BLaER1 (cell line): ENCODE results near the gene TMEM254.
"Not testable (repeated sequence)": the region's sequence is repeated elsewhere in the genome, so short reads cannot be mapped to it uniquely, and the experiment has no call there.

Experiments
- H3K27ac ChIP-seq: shearing (Covaris generic); formaldehyde crosslinking; 2 replicates; pipeline ENCODE4 v1.8.1; 2022
- H3K27me3 ChIP-seq: shearing (Covaris generic); formaldehyde crosslinking; 2 replicates; pipeline ENCODE4 v1.8.1; 2022
- H3K36me3 ChIP-seq: shearing (Covaris generic); formaldehyde crosslinking; 2 replicates; pipeline ENCODE4 v1.8.1; 2022
- H3K4me1 ChIP-seq: shearing (Covaris generic); formaldehyde crosslinking; 2 replicates; pipeline ENCODE4 v1.8.1; 2022
- H3K4me2 ChIP-seq: shearing (Covaris generic); formaldehyde crosslinking; 2 replicates; pipeline ENCODE4 v1.8.1; 2022
- H3K4me3 ChIP-seq: shearing (Covaris generic); formaldehyde crosslinking; 2 replicates; pipeline ENCODE4 v1.8.1; 2022
- H3K9ac ChIP-seq: shearing (Covaris generic); formaldehyde crosslinking; 2 replicates; pipeline ENCODE4 v1.8.1; 2022
- H3K9me3 ChIP-seq: shearing (Covaris generic); formaldehyde crosslinking; 2 replicates; pipeline ENCODE4 v1.8.1; 2022
- H4K20me1 ChIP-seq: shearing (Covaris generic); formaldehyde crosslinking; 2 replicates; pipeline ENCODE4 v1.8.1; 2022
- Cebpa-rat ChIP-seq: shearing (Covaris generic); IDR thresholded peaks from 2 replicates; pipeline ENCODE4 v1.8.1; 2022

TMEM254 gene

DNA sequence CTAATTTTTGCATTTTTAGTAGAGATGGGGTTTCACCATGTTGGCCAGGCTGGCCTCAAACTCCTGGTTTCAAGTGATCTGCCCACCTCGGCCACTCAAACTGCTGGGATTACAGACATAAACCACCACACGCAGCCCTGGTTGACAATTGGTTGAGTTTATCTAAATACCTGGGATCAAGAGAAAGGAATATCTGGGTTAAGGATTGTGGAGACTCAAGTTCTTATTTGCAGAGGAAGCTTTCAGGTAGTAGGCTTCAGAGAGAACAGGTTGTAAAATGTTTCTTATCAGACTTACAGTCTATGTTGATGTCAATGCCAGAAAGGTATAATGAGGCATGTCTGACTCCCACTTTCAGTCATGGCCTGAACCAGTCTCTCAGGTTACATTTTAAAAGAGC is 5.9 kb upstream of the TMEM254 start:
- Histone ChIP-seq H3K9me3 (peaks cover 19% of the 10 kb centered on the region), H3K9ac (no peak overlapping the region), H3K4me3 (no peak overlapping the region), H3K27me3 (no peaks in the 10 kb centered on the region), H3K27ac (no peak overlapping the region), H3K36me3 (no peaks in the 10 kb centered on the region), H4K20me1 (no peaks in the 10 kb centered on the region), H3K4me2 (no peak overlapping the region), H3K4me1 (peaks cover 2% of the 10 kb centered on the region)
- no peak for TF ChIP-seq Cebpa-rat

DNA sequence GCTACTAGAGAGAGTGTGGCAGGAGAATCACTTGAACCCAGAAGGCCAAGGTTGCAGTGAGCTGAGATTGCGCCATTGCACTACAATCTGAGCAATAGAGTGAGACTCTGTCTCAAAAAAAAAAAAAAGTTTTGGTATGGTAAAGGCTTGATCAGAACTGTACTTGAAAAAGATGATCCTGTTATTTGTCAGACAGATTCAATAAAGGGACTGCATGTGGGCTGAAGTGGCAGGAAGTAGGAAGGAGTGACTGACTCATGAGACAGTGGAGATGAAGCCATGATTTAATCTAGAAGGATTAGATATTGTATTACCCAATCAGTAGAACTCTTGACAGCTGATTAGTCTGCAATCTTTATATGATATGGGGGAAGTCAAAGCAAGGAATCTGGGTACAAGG is 2.7 kb upstream of the TMEM254 start:
- Histone ChIP-seq H3K9ac (no peak overlapping the region), H4K20me1 (no peaks in the 10 kb centered on the region), H3K4me1 (peaks cover 16% of the 10 kb centered on the region), H3K27ac (no peak overlapping the region), H3K27me3 (no peaks in the 10 kb centered on the region), H3K36me3 (no peaks in the 10 kb centered on the region), H3K9me3 (no peaks in the 10 kb centered on the region), H3K4me2 (no peak overlapping the region), H3K4me3 (no peak overlapping the region)
- TF ChIP-seq Cebpa-rat, result no peak

DNA sequence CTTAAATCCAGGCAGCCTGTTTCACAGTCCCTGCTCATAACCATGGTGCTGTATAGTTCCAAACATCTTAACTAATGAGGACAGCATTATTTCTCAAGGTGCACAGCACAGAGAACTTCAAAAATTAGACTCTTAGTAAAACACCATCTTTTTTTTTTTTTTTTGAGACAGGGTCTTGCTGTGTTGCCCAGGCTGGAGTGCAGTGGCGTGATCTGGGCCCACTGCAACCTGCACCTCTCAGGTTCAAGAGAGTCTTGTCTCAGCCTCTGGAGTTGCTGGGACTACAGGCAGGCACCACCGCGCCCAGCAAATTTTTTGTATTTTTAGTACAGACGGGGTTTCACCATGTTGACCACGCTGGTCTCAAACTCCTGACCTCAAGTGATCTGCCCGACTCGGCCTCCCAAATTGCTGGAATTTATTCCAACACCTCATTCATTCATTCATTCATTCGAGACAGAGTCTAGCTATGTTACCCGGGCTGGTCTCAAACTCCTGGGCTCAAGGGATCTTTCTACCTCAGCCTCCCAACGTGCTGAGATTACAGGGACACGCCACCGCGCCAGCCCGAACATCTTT is 507 bp upstream of the TMEM254 start:
- Histone ChIP-seq H3K27ac (peak overlapping the region; percentile 71), H4K20me1 (no peaks in the 10 kb centered on the region), H3K9me3 (no peaks in the 10 kb centered on the region), H3K27me3 (no peaks in the 10 kb centered on the region), H3K4me1 (peaks cover 16% of the 10 kb centered on the region), H3K9ac (peak overlapping the region; percentile 78), H3K4me3 (peak overlapping the region; percentile 74), H3K4me2 (peak overlapping the region; percentile 89), H3K36me3 (no peaks in the 10 kb centered on the region)
- TF ChIP-seq Cebpa-rat, result no peak

DNA sequence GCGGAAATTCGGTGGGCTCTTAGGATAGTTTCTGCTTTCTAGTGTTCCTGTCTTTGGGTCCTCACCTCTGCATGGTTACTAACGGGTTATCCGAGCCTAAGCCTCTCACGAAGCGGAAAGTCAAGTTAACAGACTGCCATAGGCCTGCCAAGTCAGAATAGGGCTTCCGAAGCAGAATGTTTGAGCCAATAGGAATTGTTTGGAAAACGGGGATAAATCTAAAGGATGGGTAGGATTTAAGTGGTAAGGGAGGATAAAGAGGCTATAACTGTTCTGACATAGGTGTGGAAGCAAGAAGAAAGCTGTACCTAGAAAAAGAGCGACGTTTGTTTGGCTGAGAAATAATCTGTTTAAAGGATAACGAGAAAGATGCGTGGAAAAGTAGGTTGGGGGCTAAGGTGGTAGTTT is 851 bp downstream of the TMEM254 start:
- H4K20me1 ChIP-seq, result no peaks in the 10 kb centered on the region
- no peaks in the 10 kb centered on the region for H3K27me3 ChIP-seq
- no peak for TF ChIP-seq Cebpa-rat
- H3K9ac ChIP-seq, result peak overlapping the region; percentile 78
- H3K4me3 ChIP-seq, result peak overlapping the region; percentile 74
- H3K9me3 ChIP-seq, result no peaks in the 10 kb centered on the region
- H3K4me2 ChIP-seq, result peak overlapping the region; percentile 89
- H3K36me3 ChIP-seq, result peaks cover 3% of the 10 kb centered on the region; the same call in 1 of the 2 replicates
- no peak overlapping the region for H3K27ac ChIP-seq
- H3K4me1 ChIP-seq, result peaks cover 16% of the 10 kb centered on the region

DNA sequence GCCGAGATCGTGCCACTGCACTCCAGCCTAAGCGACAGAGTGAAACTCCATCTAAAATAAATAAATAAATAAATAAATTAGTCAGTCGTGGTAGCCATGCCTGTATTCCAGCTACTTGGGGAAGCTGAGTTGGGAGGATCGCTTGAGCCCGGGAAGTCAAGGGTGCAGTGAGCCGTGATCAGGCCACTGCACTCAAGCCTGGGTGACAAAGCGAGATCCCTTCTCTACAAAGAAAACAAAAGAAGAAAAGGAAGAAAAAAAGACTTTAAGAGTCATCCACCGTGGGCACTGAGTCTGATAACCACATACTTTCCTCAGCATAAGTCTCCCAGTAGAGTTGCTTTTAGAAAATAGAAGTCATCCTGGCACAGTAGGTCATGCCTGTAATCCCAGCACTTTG is 2.6 kb downstream of the TMEM254 start:
- no peaks in the 10 kb centered on the region for H3K9me3 ChIP-seq
- TF ChIP-seq Cebpa-rat, result no peak
- no peaks in the 10 kb centered on the region for H4K20me1 ChIP-seq
- no peak overlapping the region for H3K27ac ChIP-seq
- H3K27me3 ChIP-seq, result no peaks in the 10 kb centered on the region
- peaks cover 16% of the 10 kb centered on the region for H3K4me1 ChIP-seq
- H3K36me3 ChIP-seq, result peaks cover 3% of the 10 kb centered on the region; the same call in 1 of the 2 replicates
- H3K4me3 ChIP-seq, result no peak overlapping the region
- no peak overlapping the region for H3K9ac ChIP-seq
- H3K4me2 ChIP-seq, result no peak overlapping the region

DNA sequence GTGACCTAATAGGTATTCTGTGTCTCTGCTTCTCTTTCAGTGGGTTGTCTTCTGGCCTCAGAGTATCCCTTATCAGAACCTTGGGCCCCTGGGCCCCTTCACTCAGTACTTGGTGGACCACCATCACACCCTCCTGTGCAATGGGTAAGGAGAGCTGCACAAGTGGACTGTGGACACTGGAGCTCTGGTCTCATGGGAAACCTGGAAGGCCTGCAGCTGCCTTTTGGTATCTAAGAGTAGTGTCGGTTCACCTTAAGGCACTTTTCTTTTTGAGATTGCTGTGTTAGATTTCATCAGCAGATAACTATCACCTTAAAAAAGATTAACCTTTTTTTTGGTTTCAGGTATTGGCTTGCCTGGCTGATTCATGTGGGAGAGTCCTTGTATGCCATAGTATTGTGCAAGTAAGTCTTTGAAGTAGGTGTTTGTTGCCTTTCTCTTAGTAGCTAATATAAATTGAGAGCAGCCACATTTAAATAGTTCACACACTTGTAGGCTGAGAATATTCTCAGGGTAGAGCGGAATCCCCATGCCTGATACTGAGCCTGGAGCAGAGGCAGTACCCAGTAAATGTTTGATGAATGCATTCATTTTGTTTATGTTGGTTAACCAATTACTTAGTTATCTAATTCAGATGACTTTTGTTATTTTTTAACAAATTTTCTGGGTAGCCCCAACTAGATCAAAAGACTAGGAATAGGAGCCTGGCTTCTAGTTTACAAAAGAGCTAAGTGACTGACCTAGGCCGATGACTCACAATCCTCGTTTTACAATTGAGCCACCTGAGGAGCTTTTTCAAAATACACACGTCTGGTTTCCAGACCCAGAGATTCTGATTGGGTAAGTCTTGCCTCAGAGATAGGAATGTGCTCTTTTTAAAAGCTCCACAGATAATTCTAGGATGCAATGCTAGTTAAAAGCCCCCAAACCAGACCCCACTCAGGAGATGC is 3.6 kb downstream of the TMEM254 start:
- TF ChIP-seq Cebpa-rat, result no peak
- H3K36me3 ChIP-seq, result peaks cover 3% of the 10 kb centered on the region; the same call in 1 of the 2 replicates
- H4K20me1 ChIP-seq, result no peaks in the 10 kb centered on the region
- no peak overlapping the region for H3K4me3 ChIP-seq
- no peak overlapping the region for H3K9ac ChIP-seq
- H3K4me2 ChIP-seq, result no peak overlapping the region
- no peaks in the 10 kb centered on the region for H3K9me3 ChIP-seq
- H3K27me3 ChIP-seq, result no peaks in the 10 kb centered on the region
- H3K27ac ChIP-seq, result no peak overlapping the region
- H3K4me1 ChIP-seq, result peaks cover 16% of the 10 kb centered on the region

DNA sequence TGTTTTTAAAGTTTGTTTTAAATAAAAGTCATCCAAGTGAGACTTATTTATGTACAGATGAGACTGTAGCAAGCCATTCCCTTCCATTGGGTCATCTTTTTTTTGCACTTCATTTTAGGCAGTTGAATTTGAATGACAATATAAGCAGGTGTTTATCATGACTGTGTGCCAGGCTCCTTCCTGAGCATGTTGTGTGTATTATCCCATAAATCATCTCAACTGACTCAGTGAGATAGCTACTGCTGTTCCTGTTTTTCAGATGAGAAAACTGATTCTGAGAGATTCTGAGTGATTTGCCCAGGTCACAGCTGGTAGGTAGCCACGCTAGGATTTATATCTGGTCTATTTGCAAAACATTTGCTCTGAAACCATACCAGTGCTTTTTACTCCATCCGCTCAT is 11.7 kb downstream of the TMEM254 start:
- no peak for TF ChIP-seq Cebpa-rat
- Histone ChIP-seq H3K4me1 (no peaks in the 10 kb centered on the region), H3K9ac (no peak overlapping the region)

DNA sequence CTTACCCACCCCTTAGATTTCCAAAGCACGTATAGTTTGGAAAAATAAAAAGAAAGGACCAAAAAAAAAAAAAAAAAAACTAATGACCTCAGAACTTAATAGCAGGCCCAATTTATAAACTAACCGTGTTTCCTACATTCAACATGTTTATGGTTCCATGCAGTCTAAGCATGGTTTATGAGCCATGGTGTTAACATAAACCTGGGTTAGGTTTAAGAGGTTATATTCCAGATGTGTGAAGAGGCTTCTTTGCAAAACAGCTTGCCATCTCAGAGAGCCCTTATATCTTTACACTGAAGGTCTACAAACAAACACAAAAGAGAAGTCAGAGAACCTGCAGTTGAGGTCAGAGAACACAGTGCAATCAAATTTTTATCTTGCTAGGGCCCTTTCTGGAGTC is 15.8 kb downstream of the TMEM254 start:
- no peaks in the 10 kb centered on the region for H4K20me1 ChIP-seq
- TF ChIP-seq Cebpa-rat, result no peak

More for the DNA sequence above, 11.7 kb downstream of the TMEM254 start:
- Histone ChIP-seq H3K9me3 (no peaks in the 10 kb centered on the region), H3K27ac (no peak overlapping the region), H3K4me2 (no peak overlapping the region), H3K36me3 (no peaks in the 10 kb centered on the region), H3K4me3 (no peak overlapping the region), H4K20me1 (no peaks in the 10 kb centered on the region), H3K27me3 (no peaks in the 10 kb centered on the region)

DNA sequence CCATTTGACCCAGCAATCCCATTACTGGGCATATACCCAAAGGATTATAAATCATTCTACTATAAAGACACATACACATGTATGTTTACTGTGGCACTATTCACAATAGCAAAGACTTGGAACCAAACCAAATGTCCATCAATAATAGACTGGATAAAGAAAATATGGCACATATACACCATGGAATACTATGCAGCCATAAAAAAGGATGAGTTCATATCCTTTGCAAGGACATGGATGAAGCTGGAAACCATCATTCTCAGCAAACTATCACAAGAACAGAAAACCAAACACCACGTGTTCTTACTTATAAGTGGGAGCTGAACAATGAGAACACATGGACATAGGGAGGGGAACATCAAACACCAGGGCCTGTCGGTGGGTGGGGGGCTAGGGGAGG is 19.8 kb downstream of the TMEM254 start:
- not testable (repeated sequence) for H4K20me1 ChIP-seq, H3K4me1 ChIP-seq, H3K4me2 ChIP-seq, H3K27me3 ChIP-seq, H3K36me3 ChIP-seq, H3K9ac ChIP-seq, H3K9me3 ChIP-seq, H3K27ac ChIP-seq, H3K4me3 ChIP-seq

More for the DNA sequence above, 15.8 kb downstream of the TMEM254 start:
- Histone ChIP-seq H3K4me2 (no peak overlapping the region), H3K36me3 (no peaks in the 10 kb centered on the region), H3K27me3 (no peaks in the 10 kb centered on the region), H3K4me3 (no peak overlapping the region), H3K27ac (no peak overlapping the region), H3K4me1 (no peaks in the 10 kb centered on the region), H3K9ac (no peak overlapping the region), H3K9me3 (no peaks in the 10 kb centered on the region)

DNA sequence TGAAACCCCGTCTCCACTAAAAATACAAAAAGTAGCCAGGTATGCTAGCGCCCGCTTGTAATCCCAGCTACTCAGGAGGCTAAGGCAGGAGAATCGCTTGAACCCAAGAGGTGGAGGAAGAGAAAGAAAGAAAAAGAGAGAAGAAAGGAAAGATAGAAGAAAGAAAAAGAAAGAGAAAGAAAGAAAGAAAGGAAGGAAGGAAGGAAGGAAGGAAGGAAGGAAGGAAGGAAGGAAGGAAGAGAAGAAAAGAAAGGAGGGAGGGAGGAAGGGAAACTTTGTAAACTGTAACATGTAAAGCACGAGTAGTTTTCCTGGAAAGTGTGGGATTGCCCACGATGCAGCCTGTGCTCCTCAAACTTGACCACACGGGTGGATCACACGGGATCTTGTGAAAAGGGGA is 20.8 kb downstream of the TMEM254 start:
- not testable (repeated sequence) for H3K27ac ChIP-seq, H3K4me2 ChIP-seq, H3K4me3 ChIP-seq, H3K27me3 ChIP-seq, H3K36me3 ChIP-seq, H3K9ac ChIP-seq, H3K4me1 ChIP-seq, H4K20me1 ChIP-seq, H3K9me3 ChIP-seq
